NCI-H187 (cell line): ENCODE data around the gene NR2F1-AS1.
"Not testable (repeated sequence)": the region's sequence is repeated elsewhere in the genome, so short reads cannot be mapped to it uniquely, and the experiment has no call there.

Experiments used
- DNase-seq, 2 experiments: peaks; one replicate each; lab custom pipeline; 2025; lab: John Stamatoyannopoulos, UW

The NR2F1-AS1 gene

DNA sequence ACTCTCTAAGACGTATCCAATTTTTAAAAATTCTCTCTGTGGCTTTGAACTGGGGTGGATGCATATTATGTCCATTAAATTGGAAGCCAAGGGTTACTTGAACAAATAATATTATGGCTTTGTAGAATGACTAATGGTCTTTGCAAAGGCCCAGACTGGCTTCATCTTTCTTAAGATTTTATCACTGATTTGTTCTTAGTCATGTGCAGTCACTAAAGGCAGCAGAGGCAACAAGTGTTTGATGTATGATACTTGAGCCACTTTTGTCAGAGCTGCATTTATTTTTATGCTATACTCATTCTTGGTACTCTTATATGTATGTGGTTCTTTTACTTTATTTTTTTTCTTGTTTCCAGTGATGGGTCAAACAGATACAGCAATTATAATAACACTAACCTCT, 152.2 kb downstream of the NR2F1-AS1 start:
- DNase-seq = no peak

DNA sequence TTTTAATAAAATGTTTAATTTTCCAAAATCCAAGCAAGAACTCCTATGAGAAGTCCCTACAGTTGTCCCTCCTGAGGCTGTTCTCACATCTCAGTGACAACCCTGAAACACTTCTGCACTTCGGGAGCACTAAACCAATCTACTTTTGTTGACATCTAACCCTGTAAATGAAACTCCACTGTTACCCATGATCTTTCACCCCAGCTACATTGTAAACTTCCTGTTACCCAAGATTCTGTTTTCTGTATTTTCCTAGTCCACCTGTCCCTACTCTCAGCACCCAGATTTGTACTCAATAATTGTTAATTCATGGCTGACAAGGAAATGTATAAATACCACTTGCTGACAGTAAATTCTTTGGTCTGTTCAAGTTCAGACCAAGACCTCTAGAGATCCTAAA, 153.7 kb downstream of the NR2F1-AS1 start:
- no peak for DNase-seq

GRCh38 chr5:93425096-93425495, 155.9 kb downstream of the NR2F1-AS1 start:
- no peak for DNase-seq

- DNase-seq = no peak
Measured at GRCh38 chr5:93423300-93423699, 157.7 kb downstream of the NR2F1-AS1 start.

GRCh38 chr5:93422652-93423280, 158.3 kb downstream of the NR2F1-AS1 start:
- DNase-seq = no peak

GRCh38 chr5:93421987-93422401, 159.0 kb downstream of the NR2F1-AS1 start:
- DNase-seq = no peak

- no peak for DNase-seq
Measured at GRCh38 chr5:93421468-93421867, 159.6 kb downstream of the NR2F1-AS1 start.

DNA sequence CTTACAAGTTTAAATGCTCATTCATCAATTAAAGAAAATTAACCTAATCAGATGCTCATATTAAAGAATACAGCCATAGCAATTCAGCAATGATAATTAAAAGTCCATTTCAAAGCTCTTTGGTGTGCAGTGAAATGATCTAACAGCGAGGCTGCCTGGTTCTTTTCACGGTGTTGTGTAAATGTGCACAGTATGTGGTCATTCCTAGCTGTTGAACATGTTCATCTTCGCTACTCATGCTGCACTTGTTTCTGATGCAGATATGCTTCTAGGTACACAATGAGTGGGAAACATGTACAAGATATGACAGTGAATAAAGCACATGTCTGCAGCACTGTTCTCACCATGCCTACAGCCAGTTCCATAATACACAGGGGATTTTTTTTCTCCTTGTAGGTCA, 163.5 kb downstream of the NR2F1-AS1 start:
- DNase-seq = no peak

DNA sequence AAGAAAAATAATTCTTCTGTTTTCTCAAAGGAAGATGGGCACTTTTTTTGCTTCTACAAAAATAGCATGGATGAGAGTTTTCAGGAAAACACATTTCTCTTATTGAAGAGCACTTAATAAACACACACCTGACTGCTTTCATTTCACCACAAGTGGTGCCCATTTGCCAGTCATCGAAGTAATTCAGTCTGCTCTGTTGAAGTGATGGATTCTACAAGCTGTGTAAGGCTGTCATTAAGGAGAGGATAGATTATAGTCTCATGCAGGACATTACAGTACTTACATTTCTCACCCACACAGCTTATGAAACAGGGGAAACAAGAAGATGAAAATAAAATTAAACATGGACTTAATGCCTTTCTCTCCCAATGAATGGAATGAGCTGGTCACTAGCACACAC, 165.2 kb downstream of the NR2F1-AS1 start:
- DNase-seq = no peak

DNA sequence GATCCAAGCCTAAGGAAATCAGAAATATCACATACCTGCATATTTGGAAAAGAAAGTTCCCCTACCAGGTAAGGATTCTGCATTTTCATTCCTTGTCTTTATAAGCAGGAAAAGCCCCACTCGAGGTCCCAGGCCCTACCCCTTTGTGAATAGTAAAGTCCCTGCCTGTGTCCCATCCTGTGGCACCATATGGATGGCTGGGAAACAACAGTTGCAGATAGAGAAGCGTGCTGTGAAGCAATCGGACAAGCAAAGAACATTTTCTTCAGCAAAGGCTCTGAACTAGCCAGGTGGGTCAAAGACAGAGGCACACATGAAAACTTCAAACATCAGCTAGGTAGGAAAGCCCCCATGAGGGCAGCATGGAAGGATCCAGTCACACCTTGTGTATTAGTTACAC, 169.3 kb downstream of the NR2F1-AS1 start:
- no peak for DNase-seq

GRCh38 chr5:93409691-93410090, 171.3 kb downstream of the NR2F1-AS1 start:
- no peak for DNase-seq

DNA sequence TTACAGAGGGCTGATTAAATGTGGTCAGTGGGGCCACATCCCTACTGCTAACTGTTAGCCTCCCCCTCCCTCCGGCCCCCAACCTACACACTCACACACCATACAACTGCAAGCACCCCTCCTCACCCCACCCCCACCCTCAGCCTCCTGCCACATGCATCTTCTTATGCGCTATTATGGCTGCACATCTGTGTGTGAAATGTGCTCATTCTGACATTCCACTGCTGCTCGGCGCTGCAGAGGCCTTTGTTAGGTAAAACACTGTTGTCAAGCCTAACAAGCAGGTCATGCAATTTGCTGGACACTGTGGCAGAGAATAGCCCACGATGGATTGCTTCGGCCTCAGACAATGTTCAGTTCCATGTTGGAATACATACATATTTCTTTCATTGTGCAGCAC, 173.6 kb downstream of the NR2F1-AS1 start:
- DNase-seq = no peak

DNA sequence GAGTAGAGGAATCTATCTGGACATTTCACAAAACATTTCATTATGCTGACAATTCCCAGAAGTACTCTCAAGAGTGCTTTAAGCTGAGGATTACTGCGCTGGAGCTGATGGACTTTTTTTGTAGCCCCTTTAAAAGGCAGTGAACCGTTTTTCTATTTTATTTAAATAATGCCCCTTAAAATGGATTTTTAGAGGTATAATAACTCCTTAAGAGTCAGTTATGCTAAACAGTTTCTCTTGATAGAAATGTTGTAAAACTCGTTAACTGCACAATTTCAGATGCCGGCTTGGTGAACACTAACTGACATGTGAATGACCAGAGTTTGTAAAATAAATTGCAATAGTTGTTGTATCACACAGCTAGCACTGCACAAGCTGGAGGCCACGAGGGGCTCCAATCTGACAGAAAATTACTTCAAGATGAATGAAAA, 174.0 kb downstream of the NR2F1-AS1 start:
- DNase-seq = no peak

DNA sequence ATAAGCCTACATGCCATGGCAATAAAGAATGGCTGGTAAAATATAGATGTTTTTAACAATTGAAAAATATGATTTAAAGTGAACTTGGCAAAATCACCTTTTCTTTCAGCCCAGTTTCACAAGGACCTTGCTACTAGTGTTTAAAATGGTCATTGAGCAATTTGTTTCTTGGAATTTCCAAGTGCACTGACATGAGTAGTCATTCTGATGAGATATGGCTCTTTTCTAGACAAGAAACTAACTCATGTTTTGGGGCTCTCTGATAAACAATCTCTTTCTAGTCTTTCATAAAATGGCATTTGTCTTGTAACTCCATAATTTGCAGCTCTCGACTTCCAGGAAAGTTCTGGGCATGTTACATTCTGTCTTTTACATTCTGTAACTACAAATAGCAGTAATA, 176.8 kb downstream of the NR2F1-AS1 start:
- DNase-seq = no peak

DNA sequence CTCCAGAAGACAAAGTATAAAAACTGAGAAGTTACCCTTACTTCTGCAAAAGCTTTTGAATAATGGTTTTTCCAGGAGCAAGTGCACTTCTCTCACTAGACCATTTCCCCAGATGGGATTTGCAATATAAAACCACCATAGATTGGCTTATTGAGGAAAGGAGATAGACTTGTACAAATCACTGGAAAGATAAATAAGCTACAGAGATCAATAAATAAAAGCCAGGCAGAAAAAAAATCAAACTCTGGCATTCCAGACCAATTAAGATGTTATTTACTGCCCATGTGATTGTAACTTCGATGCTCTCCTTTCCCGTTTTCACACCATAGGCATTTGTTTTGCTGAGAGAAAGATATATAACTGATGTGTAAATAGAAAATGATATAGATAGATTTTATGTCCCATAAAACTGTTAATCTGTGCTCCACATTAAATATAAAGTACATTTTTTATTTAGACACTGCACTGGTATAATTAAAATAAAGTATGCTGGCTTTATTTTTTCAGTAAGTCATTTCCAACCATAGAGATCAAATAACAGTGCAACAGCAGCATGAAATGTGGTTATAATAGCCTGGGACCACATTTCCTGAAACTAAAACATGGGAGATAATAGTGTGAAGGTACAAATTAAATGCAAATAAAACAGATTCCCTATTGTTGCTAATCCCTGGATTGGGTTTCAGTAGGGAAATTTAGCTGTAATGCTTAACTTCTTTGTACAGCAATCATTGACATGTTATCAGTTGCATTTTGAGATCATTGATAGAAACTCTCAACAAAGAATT, 177.7 kb downstream of the NR2F1-AS1 start:
- no peak for DNase-seq

GRCh38 chr5:93402451-93402850, 178.6 kb downstream of the NR2F1-AS1 start:
- no peak for DNase-seq

GRCh38 chr5:93401634-93402213, 179.3 kb downstream of the NR2F1-AS1 start:
- no peak for DNase-seq

- DNase-seq = no peak
Measured at GRCh38 chr5:93399675-93400074, 181.3 kb downstream of the NR2F1-AS1 start.

GRCh38 chr5:93395971-93396379, 185.0 kb downstream of the NR2F1-AS1 start:
- DNase-seq = no peak

DNA sequence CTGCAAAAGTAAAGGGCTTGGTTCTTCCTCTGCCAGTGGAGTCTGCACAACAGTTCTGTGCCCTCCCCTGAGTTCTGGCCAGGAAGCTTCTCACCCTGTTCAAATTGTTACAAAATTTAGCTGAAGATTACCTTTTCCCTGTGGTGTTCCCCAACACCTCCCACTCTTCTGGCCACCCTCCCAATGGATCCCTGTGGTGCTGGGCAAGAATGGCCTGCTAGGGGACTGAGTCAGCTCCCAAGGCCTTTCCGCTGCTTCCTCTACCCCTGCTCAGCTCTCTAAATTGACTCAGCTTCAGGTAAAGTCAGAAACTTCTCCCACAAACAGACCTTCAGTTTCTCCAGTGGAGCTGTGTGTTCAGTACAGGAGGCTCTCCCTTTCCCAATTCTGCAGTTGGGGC, 186.0 kb downstream of the NR2F1-AS1 start:
- DNase-seq = no peak

GRCh38 chr5:93394301-93394700, 186.7 kb downstream of the NR2F1-AS1 start:
- DNase-seq = no peak

DNA sequence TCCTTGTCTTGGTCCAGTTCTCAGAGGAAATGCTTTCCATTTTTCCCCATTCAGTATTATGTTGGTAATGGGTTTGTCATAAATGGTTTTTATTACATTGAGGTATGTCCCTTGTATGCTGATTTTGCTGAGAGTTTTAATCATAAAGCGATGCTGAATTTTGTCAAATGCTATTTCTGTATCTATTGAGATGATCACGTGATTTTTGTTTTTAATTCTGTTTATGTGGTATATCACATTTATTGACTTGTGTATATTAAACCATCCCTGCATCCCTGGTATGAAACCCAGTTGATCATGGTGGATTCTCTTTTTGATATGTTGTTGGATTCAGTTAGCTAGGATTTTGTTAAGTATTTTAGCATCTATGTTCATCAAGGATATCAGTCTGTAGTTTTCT, 189.8 kb downstream of the NR2F1-AS1 start:
- DNase-seq = not testable (repeated sequence)

- no peak for DNase-seq
Measured at GRCh38 chr5:93385655-93386054, 195.4 kb downstream of the NR2F1-AS1 start.
